Nephron progenitor cell (in vitro differentiated cells): ENCODE data around the gene CFAP126.
A peak's percentile ranks its signal among the peaks of the same experiment; 100 is the strongest.

Experiments
- DNase-seq: peaks from one replicate; pipeline ENCODE4 v3.0.0; 2021
- H3K27ac Mint-ChIP-seq: 2 replicates; pipeline ENCODE4 v1.8.0; 2021; ENCODE audit warnings: mild to moderate bottlenecking, moderate library complexity, mixed read lengths
- H3K27me3 Mint-ChIP-seq: 2 replicates; pipeline ENCODE4 v1.8.0; 2021; ENCODE audit warnings: mild to moderate bottlenecking, low read depth, mixed read lengths; ENCODE audit not compliant: poor library complexity
- H3K36me3 Mint-ChIP-seq: 2 replicates; pipeline ENCODE4 v1.8.0; 2021; ENCODE audit warnings: low read depth, mixed read lengths
- H3K4me1 Mint-ChIP-seq: 2 replicates; pipeline ENCODE4 v1.8.0; 2021; ENCODE audit warnings: mixed read lengths
- H3K4me3 Mint-ChIP-seq: 2 replicates; pipeline ENCODE4 v1.8.0; 2021; ENCODE audit warnings: mild to moderate bottlenecking, moderate library complexity, mixed read lengths
- H3K9me3 Mint-ChIP-seq: 2 replicates; pipeline ENCODE4 v1.8.0; 2021; ENCODE audit warnings: mild to moderate bottlenecking, moderate library complexity, mixed read lengths
- CTCF ChIP-seq: fragments of 200-600 bp; sonication (generic); IDR thresholded peaks from 2 replicates; pipeline ENCODE4 v1.5.0; 2021; ENCODE audit warnings: antibody characterized with exemption

The CFAP126 gene

GRCh38 chr1:161365207-161365606 lies 2.5 kb downstream of the CFAP126 start:
- H3K4me3 Mint-ChIP-seq: no peak overlapping the region
- DNase-seq: no peak
- H3K9me3 Mint-ChIP-seq: no peaks in the 10 kb centered on the region
- H3K4me1 Mint-ChIP-seq: peaks cover 8% of the 10 kb centered on the region
- no peak for TF ChIP-seq CTCF
- peaks cover 40% of the 10 kb centered on the region for H3K36me3 Mint-ChIP-seq
- peaks cover 3% of the 10 kb centered on the region for H3K27me3 Mint-ChIP-seq
- peak overlapping the region; percentile 55 for H3K27ac Mint-ChIP-seq

- no peak overlapping the region for H3K4me3 Mint-ChIP-seq
- peaks cover 46% of the 10 kb centered on the region for H3K36me3 Mint-ChIP-seq
- TF ChIP-seq CTCF: no peak
- peaks cover 3% of the 10 kb centered on the region for H3K27me3 Mint-ChIP-seq
- H3K4me1 Mint-ChIP-seq: peaks cover 8% of the 10 kb centered on the region
- no peaks in the 10 kb centered on the region for H3K9me3 Mint-ChIP-seq
- no peak for DNase-seq
- no peak overlapping the region for H3K27ac Mint-ChIP-seq
Measured at GRCh38 chr1:161364332-161364731, 3.3 kb downstream of the CFAP126 start.

- H3K27me3 Mint-ChIP-seq: no peaks in the 10 kb centered on the region
- DNase-seq: no peak
- H3K4me3 Mint-ChIP-seq: no peak overlapping the region
- no peak for TF ChIP-seq CTCF
- H3K36me3 Mint-ChIP-seq: peaks cover 42% of the 10 kb centered on the region
- H3K27ac Mint-ChIP-seq: peak overlapping the region; percentile 8
- H3K9me3 Mint-ChIP-seq: no peaks in the 10 kb centered on the region
- no peaks in the 10 kb centered on the region for H3K4me1 Mint-ChIP-seq
Measured at GRCh38 chr1:161359291-161359690, 8.4 kb downstream of the CFAP126 start.

- H3K27ac Mint-ChIP-seq: no peak overlapping the region
- no peaks in the 10 kb centered on the region for H3K4me1 Mint-ChIP-seq
- H3K36me3 Mint-ChIP-seq: peaks cover 46% of the 10 kb centered on the region
- no peak for DNase-seq
- H3K27me3 Mint-ChIP-seq: no peaks in the 10 kb centered on the region
- TF ChIP-seq CTCF: no peak
- H3K4me3 Mint-ChIP-seq: no peak overlapping the region
- no peaks in the 10 kb centered on the region for H3K9me3 Mint-ChIP-seq
Measured at GRCh38 chr1:161357073-161357472, 10.6 kb downstream of the CFAP126 start.

- Mint-ChIP-seq H3K36me3 (peaks cover 36% of the 10 kb centered on the region), H3K4me3 (no peak overlapping the region), H3K27me3 (no peaks in the 10 kb centered on the region), H3K4me1 (no peaks in the 10 kb centered on the region), H3K27ac (no peak overlapping the region), H3K9me3 (no peaks in the 10 kb centered on the region)
- no peak for TF ChIP-seq CTCF
- DNase-seq: no peak
Measured at GRCh38 chr1:161351482-161351881, 16.2 kb downstream of the CFAP126 start.

- no peak overlapping the region for H3K27ac Mint-ChIP-seq
- H3K4me3 Mint-ChIP-seq: no peak overlapping the region
- DNase-seq: no peak
- no peaks in the 10 kb centered on the region for H3K9me3 Mint-ChIP-seq
- H3K27me3 Mint-ChIP-seq: no peaks in the 10 kb centered on the region
- H3K4me1 Mint-ChIP-seq: no peaks in the 10 kb centered on the region
- peaks cover 30% of the 10 kb centered on the region for H3K36me3 Mint-ChIP-seq
- no peak for TF ChIP-seq CTCF
Measured at GRCh38 chr1:161350671-161351070, 17.0 kb downstream of the CFAP126 start.
